Activated naive CD8-positive, alpha-beta T cell (primary cell): ENCODE measurements around the gene NME3.

Source experiments
- H3K27ac Mint-ChIP-seq: one replicate; pipeline ENCODE4 v1.8.0; 2021; ENCODE audit warnings: mixed read lengths
- H3K27me3 Mint-ChIP-seq: one replicate; pipeline ENCODE4 v1.8.0; 2021; ENCODE audit warnings: mixed read lengths
- H3K36me3 Mint-ChIP-seq: one replicate; pipeline ENCODE4 v1.8.0; 2021; ENCODE audit warnings: mixed read lengths
- H3K4me1 Mint-ChIP-seq: one replicate; pipeline ENCODE4 v1.8.0; 2021; ENCODE audit warnings: low read depth, mixed read lengths
- H3K4me3 Mint-ChIP-seq: one replicate; pipeline ENCODE4 v1.8.0; 2021; ENCODE audit warnings: mild to moderate bottlenecking, mixed read lengths
- H3K9me3 Mint-ChIP-seq: one replicate; pipeline ENCODE4 v1.8.0; 2021; ENCODE audit warnings: low read depth, mixed read lengths

The NME3 gene

GRCh38 chr16:1770328-1771187 lies 785 bp downstream of the NME3 start:
- peaks cover 3% of the 10 kb centered on the region for H3K36me3 Mint-ChIP-seq

GRCh38 chr16:1769402-1770300 lies 1.7 kb downstream of the NME3 start:
- Mint-ChIP-seq H3K27me3 (no peaks in the 10 kb centered on the region), H3K9me3 (no peaks in the 10 kb centered on the region), H3K4me1 (peaks cover 6% of the 10 kb centered on the region), H3K36me3 (peaks cover 3% of the 10 kb centered on the region), H3K27ac (peak overlapping the region; percentile 58), H3K4me3 (peak overlapping the region; percentile 81)

More at GRCh38 chr16:1770328-1771187, 785 bp downstream of the NME3 start:
- Mint-ChIP-seq H3K4me3 (peak overlapping the region; percentile 81), H3K4me1 (peaks cover 6% of the 10 kb centered on the region), H3K27ac (peak overlapping the region; percentile 58), H3K27me3 (no peaks in the 10 kb centered on the region), H3K9me3 (no peaks in the 10 kb centered on the region)

- no peaks in the 10 kb centered on the region for H3K27me3 Mint-ChIP-seq
- no peaks in the 10 kb centered on the region for H3K9me3 Mint-ChIP-seq
- H3K4me1 Mint-ChIP-seq, result peaks cover 6% of the 10 kb centered on the region
- H3K27ac Mint-ChIP-seq, result no peak overlapping the region
- H3K36me3 Mint-ChIP-seq, result peaks cover 3% of the 10 kb centered on the region
- no peak overlapping the region for H3K4me3 Mint-ChIP-seq
Observed at GRCh38 chr16:1768767-1769401, 2.5 kb downstream of the NME3 start.

GRCh38 chr16:1768061-1768766 lies 3.1 kb downstream of the NME3 start:
- Mint-ChIP-seq H3K36me3 (peaks cover 3% of the 10 kb centered on the region), H3K27ac (no peak overlapping the region), H3K9me3 (no peaks in the 10 kb centered on the region), H3K4me1 (peaks cover 6% of the 10 kb centered on the region), H3K27me3 (no peaks in the 10 kb centered on the region), H3K4me3 (no peak overlapping the region)

GRCh38 chr16:1767116-1767994 lies 4.0 kb downstream of the NME3 start:
- peaks cover 3% of the 10 kb centered on the region for H3K36me3 Mint-ChIP-seq
- H3K4me1 Mint-ChIP-seq, result peaks cover 6% of the 10 kb centered on the region
- no peak overlapping the region for H3K27ac Mint-ChIP-seq
- no peaks in the 10 kb centered on the region for H3K9me3 Mint-ChIP-seq
- H3K27me3 Mint-ChIP-seq, result no peaks in the 10 kb centered on the region
- no peak overlapping the region for H3K4me3 Mint-ChIP-seq

GRCh38 chr16:1766701-1767100 lies 4.6 kb downstream of the NME3 start:
- Mint-ChIP-seq H3K27me3 (no peaks in the 10 kb centered on the region), H3K4me3 (no peak overlapping the region), H3K36me3 (no peaks in the 10 kb centered on the region), H3K9me3 (no peaks in the 10 kb centered on the region), H3K4me1 (peaks cover 3% of the 10 kb centered on the region), H3K27ac (no peak overlapping the region)

- Mint-ChIP-seq H3K27me3 (no peaks in the 10 kb centered on the region), H3K4me3 (no peak overlapping the region), H3K9me3 (no peaks in the 10 kb centered on the region), H3K4me1 (peaks cover 3% of the 10 kb centered on the region), H3K36me3 (no peaks in the 10 kb centered on the region), H3K27ac (no peak overlapping the region)
Observed at GRCh38 chr16:1766231-1766630, 5.1 kb downstream of the NME3 start.

GRCh38 chr16:1765826-1766225 lies 5.5 kb downstream of the NME3 start:
- no peaks in the 10 kb centered on the region for H3K36me3 Mint-ChIP-seq
- H3K4me1 Mint-ChIP-seq, result peaks cover 3% of the 10 kb centered on the region
- no peaks in the 10 kb centered on the region for H3K9me3 Mint-ChIP-seq
- no peak overlapping the region for H3K4me3 Mint-ChIP-seq
- no peak overlapping the region for H3K27ac Mint-ChIP-seq
- no peaks in the 10 kb centered on the region for H3K27me3 Mint-ChIP-seq

- Mint-ChIP-seq H3K4me1 (no peaks in the 10 kb centered on the region), H3K27ac (no peak overlapping the region), H3K36me3 (no peaks in the 10 kb centered on the region), H3K27me3 (no peaks in the 10 kb centered on the region), H3K9me3 (no peaks in the 10 kb centered on the region), H3K4me3 (no peak overlapping the region)
Observed at GRCh38 chr16:1764971-1765370, 6.4 kb downstream of the NME3 start.

GRCh38 chr16:1763521-1764511 lies 7.5 kb downstream of the NME3 start:
- Mint-ChIP-seq H3K27me3 (no peaks in the 10 kb centered on the region), H3K36me3 (no peaks in the 10 kb centered on the region), H3K4me1 (no peaks in the 10 kb centered on the region), H3K9me3 (no peaks in the 10 kb centered on the region), H3K27ac (no peak overlapping the region), H3K4me3 (no peak overlapping the region)

- H3K4me3 Mint-ChIP-seq, result no peak overlapping the region
- H3K4me1 Mint-ChIP-seq, result no peaks in the 10 kb centered on the region
- no peaks in the 10 kb centered on the region for H3K36me3 Mint-ChIP-seq
- H3K27ac Mint-ChIP-seq, result no peak overlapping the region
- no peaks in the 10 kb centered on the region for H3K9me3 Mint-ChIP-seq
- H3K27me3 Mint-ChIP-seq, result no peaks in the 10 kb centered on the region
Observed at GRCh38 chr16:1762879-1763520, 8.3 kb downstream of the NME3 start.

- Mint-ChIP-seq H3K27me3 (no peaks in the 10 kb centered on the region), H3K4me3 (no peak overlapping the region), H3K4me1 (no peaks in the 10 kb centered on the region), H3K36me3 (no peaks in the 10 kb centered on the region), H3K27ac (no peak overlapping the region), H3K9me3 (no peaks in the 10 kb centered on the region)
Observed at GRCh38 chr16:1762196-1762878, 9.0 kb downstream of the NME3 start.
